Astrocyte of the cerebellum (primary cell): ENCODE measurements around the gene PACRG.

Source experiments
- DNase-seq: peaks from one replicate; pipeline ENCODE4 v3.0.0-alpha.2; 2011; ENCODE audit warnings: low read depth
- H3K4me3 ChIP-seq: 2 replicates; pipeline ENCODE4 v1.5.1; 2011; ENCODE audit warnings: mild to moderate bottlenecking, low read depth, low read length, moderate library complexity
- CTCF ChIP-seq: IDR thresholded peaks from 2 replicates; pipeline ENCODE4 v1.5.1; 2012; ENCODE audit warnings: low read length, low read depth, moderate library complexity, mild to moderate bottlenecking; ENCODE audit errors: missing control alignments
- in situ Hi-C: cut with HindIII; loops from 2 replicates; pipeline ENCODE4 v1.10.0; 2017; ENCODE audit warnings: low sequenced_read_pairs

PACRG gene

DNA sequence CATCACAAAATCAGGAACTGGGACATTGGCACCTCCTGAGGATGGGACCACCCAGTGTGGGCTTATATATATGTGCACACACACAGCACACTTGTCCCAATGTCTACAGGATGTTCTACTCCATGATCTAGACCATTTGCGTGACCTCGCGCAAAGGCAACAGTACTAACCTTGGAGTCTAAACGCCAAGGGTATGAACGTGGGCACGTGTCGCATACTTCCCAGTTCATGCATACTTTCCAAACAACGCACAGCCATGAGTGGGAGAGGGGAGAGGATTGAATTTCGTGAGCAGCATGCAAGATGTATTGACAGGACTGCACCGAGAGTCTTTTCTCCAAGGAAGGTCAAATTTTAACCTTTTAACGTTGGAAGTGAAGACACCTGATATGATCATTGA lies 472.5 kb downstream of the PACRG start:
- H3K4me3 ChIP-seq: no peak overlapping the region
- TF ChIP-seq CTCF: no peak
- in situ Hi-C loops: no loop called here
- DNase-seq: no peak

DNA sequence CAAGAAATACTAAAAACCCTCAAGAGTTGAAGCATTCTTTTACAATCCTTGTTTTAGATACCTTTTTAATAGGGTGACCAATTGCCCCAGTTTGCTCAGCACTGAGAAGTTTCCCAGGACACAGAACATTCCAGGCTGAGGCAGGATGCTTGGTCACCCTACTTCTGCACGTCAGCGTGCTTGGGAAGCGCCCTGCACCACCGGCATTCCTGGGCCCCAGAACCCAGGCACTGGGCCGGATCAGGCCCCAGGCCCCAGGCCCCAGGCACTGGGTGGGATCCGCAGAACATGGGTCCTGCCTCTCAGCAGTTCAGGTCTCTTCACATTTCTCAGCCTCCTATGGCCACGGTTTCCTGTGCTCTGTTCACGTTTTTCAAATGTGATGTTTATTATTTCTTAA lies 472.9 kb downstream of the PACRG start:
- no peak overlapping the region for H3K4me3 ChIP-seq
- in situ Hi-C loops: no loop called here
- DNase-seq: no peak
- no peak for TF ChIP-seq CTCF

GRCh38 chr6:163201855-163202254 lies 474.1 kb downstream of the PACRG start:
- H3K4me3 ChIP-seq: no peak overlapping the region
- no peak for TF ChIP-seq CTCF
- in situ Hi-C loops: no loop called here
- no peak for DNase-seq

GRCh38 chr6:163206196-163206595 lies 478.4 kb downstream of the PACRG start:
- TF ChIP-seq CTCF: no peak
- in situ Hi-C loops: no loop called here
- no peak overlapping the region for H3K4me3 ChIP-seq
- no peak for DNase-seq

DNA sequence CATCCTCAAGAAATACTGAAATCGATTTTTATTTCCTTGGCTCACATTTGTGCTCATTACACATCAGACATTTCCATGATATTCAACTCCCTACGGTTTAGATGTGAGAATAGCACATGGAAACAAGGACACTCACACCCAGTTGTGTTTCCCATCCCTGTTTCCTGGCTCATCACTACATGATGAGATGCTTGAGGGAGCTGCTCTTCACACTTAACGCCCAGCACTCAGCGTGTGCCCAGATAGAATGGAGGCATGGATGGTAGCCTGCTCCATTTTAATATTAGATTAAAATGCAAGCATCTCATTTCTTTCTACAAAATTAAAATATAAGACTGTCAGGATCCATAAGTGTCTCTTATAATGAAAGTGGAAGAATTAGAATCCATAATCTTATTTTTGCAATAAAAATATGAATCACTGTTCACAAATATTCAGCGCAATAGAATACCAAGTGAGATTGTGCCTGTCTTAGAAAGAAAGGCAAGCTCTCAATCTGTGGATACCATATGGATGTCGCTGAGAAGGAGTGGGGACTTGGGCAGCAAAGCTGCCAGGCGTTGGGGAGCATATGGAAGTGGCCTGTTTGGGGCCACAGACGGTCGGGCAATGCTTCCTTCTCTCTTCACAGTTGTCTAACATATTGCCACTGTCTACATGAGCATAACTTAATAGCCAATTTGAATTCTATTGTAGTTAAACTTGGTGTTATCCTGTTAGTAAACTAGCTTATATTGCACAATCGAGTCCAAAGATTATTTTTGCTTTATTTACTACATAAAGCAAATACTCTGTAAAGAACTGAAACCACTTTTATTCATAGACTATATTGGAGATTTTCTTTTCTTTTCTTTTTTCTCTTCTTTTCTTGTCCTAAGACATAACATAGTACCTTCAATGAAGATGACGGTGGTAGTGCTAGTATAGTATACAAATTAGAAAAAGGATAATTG lies 479.9 kb downstream of the PACRG start:
- no peak for DNase-seq
- H3K4me3 ChIP-seq: no peak overlapping the region
- in situ Hi-C loops: no loop called here
- no peak for TF ChIP-seq CTCF

- no peak overlapping the region for H3K4me3 ChIP-seq
- in situ Hi-C loops: no loop called here
- no peak for DNase-seq
- no peak for TF ChIP-seq CTCF
These were observed 481.2 kb downstream of the PACRG start for GRCh38 chr6:163209005-163209404.
